Smooth muscle cell (in vitro differentiated cells): ENCODE results near the gene ARHGEF16. TPM values are rescaled to one million over a fixed set of nuclear protein-coding genes. Genes with fewer than 3 reads are reported as not detected.

ENCODE experiments used
- DNase-seq: peaks from one replicate; lab custom pipeline; 2025; ENCODE audit not compliant: unreplicated experiment; lab: John Stamatoyannopoulos, UW
- H2AFZ ChIP-seq: fragments of 200-600 bp; sonication (generic); 2 replicates; pipeline ENCODE4 v1.6.0; 2016; ENCODE audit warnings: antibody characterized with exemption, low read depth, mild to moderate bottlenecking
- H3F3A ChIP-seq: fragments of 200-600 bp; sonication (generic); 2 replicates; pipeline ENCODE4 v1.6.0; 2017; ENCODE audit warnings: antibody characterized with exemption, low read depth
- H3K27ac ChIP-seq: fragments of 200-600 bp; sonication (generic); 2 replicates; pipeline ENCODE4 v1.5.1; 2016; ENCODE audit warnings: low read depth, mild to moderate bottlenecking
- H3K27me3 ChIP-seq: fragments of 200-600 bp; sonication (generic); 2 replicates; pipeline ENCODE4 v1.6.1; 2016; ENCODE audit warnings: low read depth, mild to moderate bottlenecking
- H3K36me3 ChIP-seq: fragments of 200-600 bp; sonication (generic); 2 replicates; pipeline ENCODE4 v1.5.1; 2016; ENCODE audit warnings: low read depth
- H3K4me1 ChIP-seq: fragments of 200-600 bp; sonication (generic); 2 replicates; pipeline ENCODE4 v1.5.1; 2016; ENCODE audit warnings: low read depth
- H3K4me2 ChIP-seq: fragments of 200-600 bp; sonication (generic); 2 replicates; pipeline ENCODE4 v1.6.0; 2016; ENCODE audit warnings: mild to moderate bottlenecking
- H3K4me3 ChIP-seq: fragments of 200-600 bp; sonication (generic); 2 replicates; pipeline ENCODE4 v1.5.1; 2016; ENCODE audit warnings: mild to moderate bottlenecking
- H3K79me2 ChIP-seq: fragments of 200-600 bp; sonication (generic); 2 replicates; pipeline ENCODE4 v1.6.0; 2016; ENCODE audit warnings: low read depth, mild to moderate bottlenecking
- H3K9ac ChIP-seq: fragments of 200-600 bp; sonication (generic); 2 replicates; pipeline ENCODE4 v1.6.0; 2016; ENCODE audit warnings: low read depth
- H3K9me3 ChIP-seq: fragments of 200-600 bp; sonication (generic); replicated peaks from 2 replicates; pipeline ENCODE4 v1.5.1; 2016; ENCODE audit warnings: low read depth
- H4K20me1 ChIP-seq: fragments of 200-600 bp; sonication (generic); 2 replicates; pipeline ENCODE4 v1.6.0; 2016; ENCODE audit warnings: low read depth
- WGBS: methylation state at CpG from one replicate; pipeline ENCODE4 v1.1.7; 2016; ENCODE audit warnings: low lambda C conversion rate; 5-methylcytosine and 5-hydroxymethylcytosine counted together
- polyA plus RNA-seq: library from polyadenylated mRNA; unstranded; fragments of >200 nt; fragmentation: Nextera tagmentation; extraction: Ambion mirVana; gene quantifications from 2 replicates; pipeline ENCODE4 v1.2.1, GENCODE V29; 2016
- total RNA-seq: library from RNA; depleted of rRNA; stranded (reverse); fragments of >200 nt; gene quantifications from 2 replicates; pipeline ENCODE4 v1.2.3, GENCODE V29; 2014
- TF ChIP-seq, protein P1 (sequence below): fragments of 200-600 bp; sonication (generic); IDR thresholded peaks from 2 replicates; pipeline ENCODE4 v1.5.1; 2017; ENCODE audit warnings: borderline replicate concordance, mild to moderate bottlenecking, antibody characterized with exemption; ENCODE audit not compliant: insufficient read depth, poor library complexity, severe bottlenecking

ARHGEF16 gene
- total and polyA plus RNA-seq, 2 experiments from 2014 or later = 4.6 to 6.9 TPM

DNA sequence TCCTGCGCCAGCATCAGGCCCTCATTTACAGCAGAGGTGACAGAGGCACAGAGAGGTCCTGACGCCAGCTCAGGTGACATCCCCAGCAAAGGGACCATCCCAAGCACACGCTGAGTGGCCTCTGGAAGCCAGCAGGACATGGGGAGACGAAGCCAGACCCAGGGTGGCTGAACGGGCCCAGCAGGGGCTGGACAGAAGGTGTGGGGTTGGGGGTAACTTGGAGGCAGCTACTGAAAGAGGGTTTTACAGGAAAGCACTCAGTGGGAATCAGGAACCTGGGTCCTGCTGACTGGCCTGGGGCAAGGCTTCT, 1.6 kb upstream of the ARHGEF16 start:
- Histone ChIP-seq H4K20me1 (no peaks in the 10 kb centered on the region), H3K27ac (no peak overlapping the region), H3K27me3 (no peaks in the 10 kb centered on the region), H2AFZ (no peak overlapping the region), H3K79me2 (no peaks in the 10 kb centered on the region), H3F3A (peaks cover 7% of the 10 kb centered on the region), H3K36me3 (no peaks in the 10 kb centered on the region), H3K9ac (no peak overlapping the region), H3K4me1 (peaks cover under 1% of the 10 kb centered on the region), H3K4me3 (no peak overlapping the region), H3K9me3 (no peaks in the 10 kb centered on the region), H3K4me2 (no peak overlapping the region)
- 57% methylated on average over 5 of the region's 5 CpGs for WGBS
- TF ChIP-seq, protein P1, sequence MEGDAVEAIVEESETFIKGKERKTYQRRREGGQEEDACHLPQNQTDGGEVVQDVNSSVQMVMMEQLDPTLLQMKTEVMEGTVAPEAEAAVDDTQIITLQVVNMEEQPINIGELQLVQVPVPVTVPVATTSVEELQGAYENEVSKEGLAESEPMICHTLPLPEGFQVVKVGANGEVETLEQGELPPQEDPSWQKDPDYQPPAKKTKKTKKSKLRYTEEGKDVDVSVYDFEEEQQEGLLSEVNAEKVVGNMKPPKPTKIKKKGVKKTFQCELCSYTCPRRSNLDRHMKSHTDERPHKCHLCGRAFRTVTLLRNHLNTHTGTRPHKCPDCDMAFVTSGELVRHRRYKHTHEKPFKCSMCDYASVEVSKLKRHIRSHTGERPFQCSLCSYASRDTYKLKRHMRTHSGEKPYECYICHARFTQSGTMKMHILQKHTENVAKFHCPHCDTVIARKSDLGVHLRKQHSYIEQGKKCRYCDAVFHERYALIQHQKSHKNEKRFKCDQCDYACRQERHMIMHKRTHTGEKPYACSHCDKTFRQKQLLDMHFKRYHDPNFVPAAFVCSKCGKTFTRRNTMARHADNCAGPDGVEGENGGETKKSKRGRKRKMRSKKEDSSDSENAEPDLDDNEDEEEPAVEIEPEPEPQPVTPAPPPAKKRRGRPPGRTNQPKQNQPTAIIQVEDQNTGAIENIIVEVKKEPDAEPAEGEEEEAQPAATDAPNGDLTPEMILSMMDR = no peak
- DNase-seq = no peak

DNA sequence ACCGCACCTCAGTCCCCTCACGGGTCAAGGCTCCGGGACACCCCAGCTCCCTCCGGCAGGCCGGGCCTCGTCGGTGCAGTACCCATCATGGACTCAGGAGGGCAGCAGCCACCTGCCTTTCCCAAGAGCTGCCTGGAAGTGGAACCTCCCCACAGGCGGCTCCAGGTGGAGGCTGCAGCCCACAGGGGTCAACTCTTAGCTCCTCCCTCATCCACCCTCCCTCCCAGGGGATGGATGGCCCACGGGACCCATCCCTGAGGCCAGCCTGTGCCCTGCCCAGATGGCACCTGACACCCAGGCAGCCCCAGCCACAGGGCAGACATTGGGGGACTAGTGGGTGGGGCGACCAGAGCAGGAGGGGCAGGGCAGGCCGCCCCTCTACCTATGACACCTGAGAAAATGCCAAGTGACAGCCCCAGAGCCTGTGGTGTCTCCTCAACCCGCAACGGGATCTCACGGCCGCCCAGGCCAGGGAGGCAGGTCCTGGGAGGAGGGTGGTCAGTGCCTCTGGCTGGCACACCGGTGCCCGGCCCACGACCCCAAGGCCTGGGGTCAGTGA, 1.2 kb upstream of the ARHGEF16 start:
- TF ChIP-seq, protein P1 = peak; percentile 97
- no peak overlapping the region for H3K9ac ChIP-seq
- WGBS = 43% methylated on average over 18 of the region's 18 CpGs
- H4K20me1 ChIP-seq = no peaks in the 10 kb centered on the region
- H3K27ac ChIP-seq = no peak overlapping the region
- no peak overlapping the region for H2AFZ ChIP-seq
- DNase-seq = peak; percentile 48
- no peak overlapping the region for H3K4me3 ChIP-seq
- H3K27me3 ChIP-seq = no peaks in the 10 kb centered on the region
- H3K36me3 ChIP-seq = no peaks in the 10 kb centered on the region
- H3K79me2 ChIP-seq = no peaks in the 10 kb centered on the region
- H3K4me2 ChIP-seq = no peak overlapping the region
- H3K4me1 ChIP-seq = peaks cover 4% of the 10 kb centered on the region
- H3K9me3 ChIP-seq = no peaks in the 10 kb centered on the region
- peaks cover 7% of the 10 kb centered on the region for H3F3A ChIP-seq

DNA sequence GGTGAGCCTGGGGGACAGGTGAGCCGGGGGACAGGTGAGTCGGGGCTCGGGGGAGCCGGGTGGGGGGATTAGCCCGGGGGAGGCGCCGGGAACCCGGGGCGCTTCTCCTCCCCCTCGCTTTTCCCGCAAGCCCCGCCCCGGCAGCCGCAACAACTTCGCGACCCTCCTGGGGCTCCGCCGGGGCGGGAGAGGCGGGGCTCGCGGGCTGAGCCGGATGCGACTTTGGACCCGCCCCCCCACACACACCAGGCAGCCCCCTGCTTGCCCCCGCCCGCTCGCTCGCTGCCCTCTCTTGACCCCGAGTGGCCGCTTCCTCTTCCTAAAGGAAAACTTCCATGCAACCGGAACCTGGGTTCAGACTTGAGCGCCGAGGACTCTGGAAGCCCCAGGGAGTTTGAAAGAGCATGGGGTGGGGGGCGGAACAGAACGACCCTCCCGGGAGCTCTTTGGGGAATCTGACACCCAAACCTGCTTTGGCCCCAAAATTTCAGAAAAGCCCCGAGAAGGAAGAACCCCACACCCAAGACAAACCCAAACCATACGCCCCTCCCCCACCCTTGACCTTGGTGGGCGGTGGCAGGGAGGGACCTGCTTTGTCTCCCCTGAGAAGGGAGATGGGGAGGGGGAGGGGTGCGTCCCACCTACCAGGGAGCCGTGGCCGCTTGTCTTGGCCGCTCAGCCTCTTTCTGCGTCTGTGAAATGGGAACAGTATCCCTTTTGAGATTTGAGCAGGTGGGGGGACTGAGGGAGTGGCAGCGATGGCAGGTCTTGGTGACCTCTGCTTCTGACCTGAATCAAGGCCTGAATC, 550 bp downstream of the ARHGEF16 start:
- Histone ChIP-seq H2AFZ (peak overlapping the region; percentile 66), H3K27me3 (no peaks in the 10 kb centered on the region), H3K9me3 (no peaks in the 10 kb centered on the region), H4K20me1 (no peaks in the 10 kb centered on the region), H3K4me3 (peak overlapping the region; percentile 65), H3K36me3 (no peaks in the 10 kb centered on the region), H3K27ac (no peak overlapping the region), H3F3A (peaks cover 11% of the 10 kb centered on the region), H3K4me2 (peak overlapping the region; percentile 97), H3K9ac (no peak overlapping the region), H3K4me1 (peaks cover 4% of the 10 kb centered on the region), H3K79me2 (no peaks in the 10 kb centered on the region)
- no peak for DNase-seq
- 19% methylated on average over 14 of the region's 46 CpGs for WGBS
- TF ChIP-seq, protein P1 = no peak
